Measurements from ENCODE around the gene PYGM. TPM values are rescaled to one million over a fixed set of nuclear protein-coding genes. Genes with fewer than 3 reads are reported as not detected.
A peak's percentile ranks its signal among the peaks of the same experiment; 100 is the strongest.

PYGM gene
- total RNA-seq, 3 donors from 2014 or later = 1.3 to 4.5 (median 3.4) TPM

DNA sequence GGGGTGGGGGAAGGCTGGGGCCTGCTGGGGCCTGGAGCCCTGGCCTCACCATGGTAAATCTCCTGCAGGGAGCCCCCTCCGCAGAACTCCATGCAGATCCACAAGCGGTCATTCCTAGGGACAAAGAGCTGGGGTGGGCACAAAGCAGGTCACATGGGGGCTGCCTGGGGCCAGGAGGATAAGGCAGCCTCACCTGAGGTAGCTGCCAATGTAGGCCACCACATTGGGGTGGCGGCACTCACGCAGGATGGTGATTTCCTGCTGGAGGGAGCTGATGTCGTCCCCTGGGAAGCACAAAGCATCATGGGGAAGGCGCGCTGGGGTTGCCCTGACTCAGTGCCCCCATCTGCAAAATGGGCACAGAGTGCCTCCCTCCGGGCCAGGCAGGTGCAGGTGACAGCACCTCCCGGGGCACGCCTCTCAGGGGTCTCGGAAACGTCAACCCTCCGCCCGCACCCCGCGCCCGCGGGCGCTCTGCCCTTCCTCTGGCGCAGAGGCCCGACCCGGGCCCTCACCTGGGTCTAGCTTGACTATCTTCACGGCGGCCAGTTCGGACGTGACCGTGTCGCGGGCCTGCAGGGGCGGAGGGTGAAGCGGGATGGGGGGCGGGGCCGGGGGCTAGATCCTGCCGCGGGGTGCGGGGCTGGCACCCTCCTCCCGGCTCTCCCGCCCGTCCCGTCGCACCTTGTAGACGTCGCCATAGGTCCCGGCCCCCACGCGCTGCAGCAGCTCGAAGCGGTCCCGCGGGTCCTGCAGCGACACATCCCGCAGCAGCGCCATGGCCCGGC is 42.8 kb upstream of the PYGM start:
- peak overlapping the region; percentile 75 to 85 for H3K27ac ChIP-seq
- intact Hi-C loops (cut with DNase I; ENCODE audit: low total_unique reads) = no loop called here
- H3K4me3 ChIP-seq = peak overlapping the region; percentile 58 to 77 (median 67)
- H3K4me1 ChIP-seq = peaks cover 0 to 5% of the 10 kb centered on the region in 2 donors
- no peak for DNase-seq (ENCODE audit: low spot score in 2 of 2)
- no peaks in the 10 kb centered on the region for H3K36me3 ChIP-seq
- TF ChIP-seq POLR2AphosphoS5 (IDR thresholded peaks at IDR 0.05) (no peak), POLR2A (IDR thresholded peaks at IDR 0.05) (no peak)
- TF ChIP-seq, protein P1, sequence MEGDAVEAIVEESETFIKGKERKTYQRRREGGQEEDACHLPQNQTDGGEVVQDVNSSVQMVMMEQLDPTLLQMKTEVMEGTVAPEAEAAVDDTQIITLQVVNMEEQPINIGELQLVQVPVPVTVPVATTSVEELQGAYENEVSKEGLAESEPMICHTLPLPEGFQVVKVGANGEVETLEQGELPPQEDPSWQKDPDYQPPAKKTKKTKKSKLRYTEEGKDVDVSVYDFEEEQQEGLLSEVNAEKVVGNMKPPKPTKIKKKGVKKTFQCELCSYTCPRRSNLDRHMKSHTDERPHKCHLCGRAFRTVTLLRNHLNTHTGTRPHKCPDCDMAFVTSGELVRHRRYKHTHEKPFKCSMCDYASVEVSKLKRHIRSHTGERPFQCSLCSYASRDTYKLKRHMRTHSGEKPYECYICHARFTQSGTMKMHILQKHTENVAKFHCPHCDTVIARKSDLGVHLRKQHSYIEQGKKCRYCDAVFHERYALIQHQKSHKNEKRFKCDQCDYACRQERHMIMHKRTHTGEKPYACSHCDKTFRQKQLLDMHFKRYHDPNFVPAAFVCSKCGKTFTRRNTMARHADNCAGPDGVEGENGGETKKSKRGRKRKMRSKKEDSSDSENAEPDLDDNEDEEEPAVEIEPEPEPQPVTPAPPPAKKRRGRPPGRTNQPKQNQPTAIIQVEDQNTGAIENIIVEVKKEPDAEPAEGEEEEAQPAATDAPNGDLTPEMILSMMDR (IDR thresholded peaks at IDR 0.05) = no peak
- no peaks in the 10 kb centered on the region for H3K9me3 ChIP-seq
- H3K27me3 ChIP-seq = no peaks in the 10 kb centered on the region

DNA sequence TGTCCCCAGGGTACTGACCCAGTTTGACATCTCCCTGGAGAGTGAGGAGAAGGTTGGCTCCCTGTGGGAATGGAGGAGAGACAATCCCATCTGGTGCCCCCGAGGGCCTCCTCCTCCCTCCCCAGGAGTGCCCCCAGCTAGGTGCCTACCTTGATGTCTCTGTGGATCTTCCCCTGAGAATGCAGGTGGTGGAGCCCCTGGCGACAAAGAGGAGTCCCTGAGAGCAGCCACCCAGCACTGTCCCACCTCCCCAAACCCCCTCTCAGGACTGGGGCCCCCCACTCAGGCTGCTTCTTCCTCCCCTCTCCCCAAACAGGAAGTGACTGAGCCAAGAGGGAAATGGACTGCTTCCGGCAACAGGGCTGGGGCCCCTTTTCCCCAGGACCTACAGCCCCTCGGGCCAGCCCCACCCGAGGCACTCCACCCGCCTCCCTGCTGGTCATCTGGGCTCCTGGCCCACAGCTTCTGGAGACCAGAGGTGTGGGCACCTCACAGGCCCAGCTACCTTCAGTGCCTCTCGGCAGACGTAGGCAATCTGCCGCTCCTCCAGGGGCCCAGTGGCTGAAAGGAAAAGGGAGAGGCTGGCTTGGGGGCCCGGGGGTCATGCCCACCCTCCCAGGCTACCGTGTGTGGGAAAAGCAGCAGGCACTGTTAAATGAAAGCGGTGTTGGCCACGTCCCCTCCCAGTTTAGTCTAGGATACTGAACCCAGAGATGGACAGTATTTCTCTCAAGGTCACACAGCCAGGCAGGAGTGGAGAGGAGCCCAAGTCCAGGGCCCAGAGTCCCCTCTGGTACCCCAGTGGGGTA is 42.0 kb upstream of the PYGM start:
- H3K27ac ChIP-seq = peak overlapping the region; percentile 75 to 85
- TF ChIP-seq POLR2A (IDR thresholded peaks at IDR 0.05) (no peak), POLR2AphosphoS5 (IDR thresholded peaks at IDR 0.05) (no peak)
- TF ChIP-seq, protein P1 (IDR thresholded peaks at IDR 0.05) = no peak
- intact Hi-C loops (cut with DNase I; ENCODE audit: low total_unique reads) = no loop called here
- no peaks in the 10 kb centered on the region for H3K27me3 ChIP-seq
- no peak for DNase-seq (ENCODE audit: low spot score in 2 of 2)
- no peaks in the 10 kb centered on the region for H3K36me3 ChIP-seq
- peaks cover 0 to 5% of the 10 kb centered on the region in 2 donors for H3K4me1 ChIP-seq
- H3K4me3 ChIP-seq = peak overlapping the region in 1 of 3 donors; percentile 77
- no peaks in the 10 kb centered on the region for H3K9me3 ChIP-seq

DNA sequence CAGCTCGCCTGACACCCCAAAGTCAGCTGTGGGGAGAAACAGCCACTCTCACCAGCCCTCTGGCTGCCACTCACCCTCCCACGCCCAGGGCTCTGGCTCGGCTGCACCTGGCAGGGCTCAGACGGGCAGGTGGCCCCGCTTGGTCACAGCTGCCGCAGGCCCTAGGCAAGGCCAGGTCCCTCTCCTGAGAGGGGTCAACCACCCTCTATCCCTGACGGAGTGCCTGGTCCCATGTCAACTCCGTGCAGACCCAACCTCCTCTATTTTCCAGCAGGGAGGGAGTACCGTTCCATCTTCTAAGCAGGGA is 41.3 kb upstream of the PYGM start:
- TF ChIP-seq, protein P1 (IDR thresholded peaks at IDR 0.05) = no peak
- TF ChIP-seq POLR2A (IDR thresholded peaks at IDR 0.05) (no peak), POLR2AphosphoS5 (IDR thresholded peaks at IDR 0.05) (no peak)
- Histone ChIP-seq H3K36me3 (no peaks in the 10 kb centered on the region), H3K4me1 (peaks cover 0 to 5% of the 10 kb centered on the region in 2 donors), H3K27me3 (no peaks in the 10 kb centered on the region), H3K9me3 (no peaks in the 10 kb centered on the region), H3K4me3 (peak overlapping the region in 1 of 3 donors; percentile 77), H3K27ac (peak overlapping the region; percentile 75 to 85)
- intact Hi-C loops (cut with DNase I; ENCODE audit: low total_unique reads) = no loop called here
- no peak for DNase-seq (ENCODE audit: low spot score in 2 of 2)

DNA sequence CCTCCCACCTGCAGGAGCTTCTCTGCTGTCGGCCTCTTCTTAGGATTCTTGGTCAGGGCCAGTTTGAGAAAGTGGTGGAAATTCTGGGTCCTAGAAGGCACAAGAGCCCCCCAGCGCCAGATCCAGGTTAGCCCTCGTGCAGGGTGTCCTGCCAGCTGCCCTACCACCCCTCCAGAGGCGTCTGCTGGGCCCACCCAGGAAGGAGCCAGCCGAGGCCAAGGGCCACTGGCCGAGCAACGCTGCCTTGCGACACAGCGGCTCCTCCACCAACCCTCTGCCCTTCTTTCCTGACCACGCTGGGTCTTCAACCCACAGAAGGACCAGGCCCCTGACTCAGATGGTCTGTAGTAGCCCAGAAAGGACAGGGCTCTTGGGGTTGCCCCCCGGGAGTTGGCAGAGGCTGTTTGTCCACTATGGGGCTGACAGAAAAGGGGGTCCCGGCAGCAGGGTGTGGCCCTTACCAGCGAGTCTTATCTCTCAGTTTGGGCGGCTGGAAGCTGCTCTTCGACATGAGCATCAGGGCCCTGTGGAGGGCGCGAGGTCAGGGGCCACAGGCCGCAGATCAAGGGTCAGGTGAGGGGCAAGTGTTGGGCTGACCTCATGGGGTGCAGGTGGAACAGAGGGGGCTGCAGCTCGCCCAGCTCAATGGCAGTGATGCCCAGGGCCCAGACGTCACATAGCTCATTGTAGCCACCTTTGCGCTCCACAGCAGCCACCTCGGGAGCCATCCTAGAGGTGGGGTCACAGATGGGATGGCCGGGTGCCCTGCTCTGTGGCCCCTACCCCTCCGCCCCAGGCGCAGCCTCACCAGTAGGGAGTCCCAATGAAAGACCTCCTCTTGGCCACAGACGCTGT is 40.8 kb upstream of the PYGM start:
- Histone ChIP-seq H3K27me3 (no peaks in the 10 kb centered on the region), H3K36me3 (no peaks in the 10 kb centered on the region), H3K9me3 (no peaks in the 10 kb centered on the region), H3K27ac (no peak overlapping the region), H3K4me3 (no peak overlapping the region), H3K4me1 (peaks cover 0 to 5% of the 10 kb centered on the region in 2 donors)
- DNase-seq (ENCODE audit: low spot score in 2 of 2) = no peak
- intact Hi-C loops (cut with DNase I; ENCODE audit: low total_unique reads) = no loop called here
- TF ChIP-seq POLR2A (IDR thresholded peaks at IDR 0.05) = no peak
- TF ChIP-seq, protein P1 (IDR thresholded peaks at IDR 0.05) = no peak
- TF ChIP-seq POLR2AphosphoS5 (IDR thresholded peaks at IDR 0.05) = no peak
